Fibroblast of lung (primary cell): ENCODE data around the gene SDHA. TPM values are rescaled to one million over a fixed set of nuclear protein-coding genes. Genes with fewer than 3 reads are reported as not detected.

ENCODE experiments used
- DNase-seq, 2 donors: peaks; one replicate each; pipeline versions ENCODE4 v3.0.0 to v3.0.0-alpha.2; 2010; ENCODE audit warnings: low read depth in 2 of 2
- H2AFZ ChIP-seq: 2 replicates; pipeline ENCODE4 v1.5.1; 2012; ENCODE audit warnings: low read length, control low read depth, inconsistent platforms
- H3K27ac ChIP-seq: 2 replicates; pipeline ENCODE4 v1.5.1; 2011; ENCODE audit warnings: low read length, control low read depth; ENCODE audit not compliant: insufficient read depth
- H3K27me3 ChIP-seq: 2 replicates; pipeline ENCODE4 v1.5.1; 2011; ENCODE audit warnings: mild to moderate bottlenecking, low read length; ENCODE audit not compliant: control insufficient read depth, insufficient read depth
- H3K36me3 ChIP-seq: 2 replicates; pipeline ENCODE4 v1.5.1; 2011; ENCODE audit warnings: low read length; ENCODE audit not compliant: control insufficient read depth, insufficient read depth
- H3K4me1 ChIP-seq: 2 replicates; pipeline ENCODE4 v1.5.1; 2011; ENCODE audit warnings: low read length; ENCODE audit not compliant: control insufficient read depth, insufficient read depth; ENCODE audit errors: extremely low read depth
- H3K4me2 ChIP-seq: 2 replicates; pipeline ENCODE4 v1.5.1; 2011; ENCODE audit warnings: low read length, control low read depth; ENCODE audit not compliant: insufficient read depth; ENCODE audit errors: extremely low read depth
- H3K4me3 ChIP-seq, 4 experiments: fragments of 200-600 bp in 1 of 4; sonication (generic) in 1 of 4; replicated peaks in 1 of 4; 2 replicates each; pipeline ENCODE4 v1.5.1; 2011 to 2016; ENCODE audit warnings: low read length in 4 of 4, low read depth in 3 of 4, mild to moderate bottlenecking in 3 of 4, control low read depth in 2 of 4, inconsistent platforms in 1 of 4, mixed read lengths in 1 of 4; ENCODE audit not compliant: insufficient read depth in 1 of 4; ENCODE audit errors: control extremely low read depth in 1 of 4
- H3K79me2 ChIP-seq: 2 replicates; pipeline ENCODE4 v1.5.1; 2012; ENCODE audit warnings: mild to moderate bottlenecking, low read length, inconsistent platforms; ENCODE audit not compliant: control insufficient read depth, insufficient read depth
- H3K9ac ChIP-seq: 2 replicates; pipeline ENCODE4 v1.5.1; 2011; ENCODE audit warnings: mild to moderate bottlenecking, low read length, control low read depth; ENCODE audit not compliant: insufficient read depth
- H3K9me3 ChIP-seq: 2 replicates; pipeline ENCODE4 v1.5.1; 2012; ENCODE audit warnings: low read depth, low read length; ENCODE audit not compliant: control insufficient read depth, insufficient read depth
- H4K20me1 ChIP-seq: 2 replicates; pipeline ENCODE4 v1.5.1; 2011; ENCODE audit warnings: low read length; ENCODE audit not compliant: control insufficient read depth, insufficient read depth; ENCODE audit errors: extremely low read depth
- CTCF ChIP-seq, 2 donors: IDR thresholded peaks in 1 of 2; conservative IDR thresholded peaks in 1 of 2; 1 replicate in 1 of 2; 2 replicates in 1 of 2; pipeline ENCODE4 v1.5.1; 2011 to 2012; ENCODE audit warnings: low read length in 2 of 2, control low read depth in 1 of 2, inconsistent platforms in 1 of 2, low read depth in 1 of 2, mild to moderate bottlenecking in 1 of 2
- EZH2 ChIP-seq: IDR thresholded peaks from 2 replicates; pipeline ENCODE4 v1.5.1; 2012; ENCODE audit warnings: low read length, control low read depth, mild to moderate bottlenecking; ENCODE audit errors: missing control alignments
- polyA plus RNA-seq, 2 donors: library from polyadenylated mRNA; depleted of rRNA in 1 of 2; stranded (reverse) in 1 of 2; unstranded in 1 of 2; fragments of >200 nt; gene quantifications; 2 replicates each; pipeline ENCODE4 v1.2.1, GENCODE V29; 2011 to 2012; ENCODE audit warnings: missing spikeins in 1 of 2
- total RNA-seq: library from RNA; depleted of rRNA; stranded (reverse); fragments of >200 nt; gene quantifications from 2 replicates; pipeline ENCODE4 v1.2.1, GENCODE V29; 2014

The SDHA gene
- total and polyA plus RNA-seq, 2 donors (not counting 1 experiment from before 2014, with no cell fraction given), result 89.6 to 150 TPM

GRCh38 chr5:185095-186070 is 32.7 kb upstream of the SDHA start:
- Histone ChIP-seq H3K4me2 (no peak overlapping the region), H2AFZ (no peak overlapping the region), H3K27me3 (no peaks in the 10 kb centered on the region), H3K79me2 (no peaks in the 10 kb centered on the region), H3K4me1 (peaks cover 3% of the 10 kb centered on the region), H3K27ac (no peak overlapping the region), H3K4me3 (no peak overlapping the region), H3K36me3 (no peaks in the 10 kb centered on the region), H4K20me1 (no peaks in the 10 kb centered on the region), H3K9me3 (no peaks in the 10 kb centered on the region), H3K9ac (no peak overlapping the region)
- DNase-seq, result no peak
- TF ChIP-seq EZH2 (no peak), CTCF (conservative IDR thresholded peaks at IDR 0.05 in 1 of 2, IDR thresholded peaks at IDR 0.05 in 1 of 2; ENCODE audit: low read depth in 1 of 2, low read length in 2 of 2) (no peak)

- Histone ChIP-seq H3K27me3 (no peaks in the 10 kb centered on the region), H3K9ac (no peak overlapping the region), H3K27ac (no peak overlapping the region), H3K4me2 (no peak overlapping the region), H3K4me1 (peaks cover 3% of the 10 kb centered on the region), H3K79me2 (no peaks in the 10 kb centered on the region), H3K4me3 (no peak overlapping the region), H3K9me3 (no peaks in the 10 kb centered on the region), H4K20me1 (no peaks in the 10 kb centered on the region), H2AFZ (no peak overlapping the region), H3K36me3 (no peaks in the 10 kb centered on the region)
- DNase-seq, result no peak
- TF ChIP-seq EZH2, result no peak
- TF ChIP-seq CTCF (conservative IDR thresholded peaks at IDR 0.05 in 1 of 2, IDR thresholded peaks at IDR 0.05 in 1 of 2; ENCODE audit: low read depth in 1 of 2, low read length in 2 of 2), result no peak
These were observed 31.8 kb upstream of the SDHA start for GRCh38 chr5:186091-187041.

- H3K27me3 ChIP-seq, result no peaks in the 10 kb centered on the region
- H3K27ac ChIP-seq, result no peak overlapping the region
- no peak overlapping the region for H3K9ac ChIP-seq
- H3K9me3 ChIP-seq, result no peaks in the 10 kb centered on the region
- H3K36me3 ChIP-seq, result no peaks in the 10 kb centered on the region
- H3K4me2 ChIP-seq, result no peak overlapping the region
- no peak overlapping the region for H2AFZ ChIP-seq
- H3K79me2 ChIP-seq, result no peaks in the 10 kb centered on the region
- no peak overlapping the region for H3K4me3 ChIP-seq
- no peak for DNase-seq
- no peaks in the 10 kb centered on the region for H4K20me1 ChIP-seq
- peaks cover 3% of the 10 kb centered on the region for H3K4me1 ChIP-seq
- TF ChIP-seq EZH2, result no peak
- TF ChIP-seq CTCF (conservative IDR thresholded peaks at IDR 0.05 in 1 of 2, IDR thresholded peaks at IDR 0.05 in 1 of 2; ENCODE audit: low read depth in 1 of 2, low read length in 2 of 2), result no peak
These were observed 31.1 kb upstream of the SDHA start for GRCh38 chr5:187042-187431.
